Activated CD8-positive, alpha-beta memory T cell treated with anti-CD3 and anti-CD28 coated beads, Interleukin-2, amount 50 U/mL, for 24 hours (primary cell): ENCODE results near the gene NOXA1.
"Not testable (repeated sequence)": the region's sequence is repeated elsewhere in the genome, so short reads cannot be mapped to it uniquely, and the experiment has no call there.

Source experiments
- DNase-seq: peaks from one replicate; pipeline ENCODE4 v3.0.0-alpha.2; 2020; ENCODE audit errors: extremely low read depth

Gene NOXA1

GRCh38 chr9:137404961-137405567 lies 18.1 kb upstream of the NOXA1 start:
- no peak for DNase-seq

DNA sequence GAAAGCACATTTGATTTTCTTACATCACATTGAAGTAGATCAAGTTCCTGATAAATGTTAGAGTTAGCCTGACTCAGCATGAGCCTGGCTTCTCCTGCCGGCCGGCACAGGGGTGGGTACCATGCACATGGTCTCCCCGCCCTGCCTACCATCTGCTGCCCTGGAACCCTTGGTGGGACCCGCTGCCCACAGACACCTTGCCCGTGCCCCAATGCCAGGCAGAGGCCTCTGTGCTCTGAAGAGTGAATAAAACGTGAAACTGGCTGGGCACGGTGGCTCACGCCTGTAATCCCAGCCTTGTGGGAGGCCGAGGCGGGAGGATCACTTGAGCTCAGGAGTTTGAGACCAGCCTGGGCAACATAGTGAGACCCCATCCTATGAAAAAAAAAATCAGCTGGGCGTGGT lies 17.5 kb upstream of the NOXA1 start:
- no peak for DNase-seq

DNA sequence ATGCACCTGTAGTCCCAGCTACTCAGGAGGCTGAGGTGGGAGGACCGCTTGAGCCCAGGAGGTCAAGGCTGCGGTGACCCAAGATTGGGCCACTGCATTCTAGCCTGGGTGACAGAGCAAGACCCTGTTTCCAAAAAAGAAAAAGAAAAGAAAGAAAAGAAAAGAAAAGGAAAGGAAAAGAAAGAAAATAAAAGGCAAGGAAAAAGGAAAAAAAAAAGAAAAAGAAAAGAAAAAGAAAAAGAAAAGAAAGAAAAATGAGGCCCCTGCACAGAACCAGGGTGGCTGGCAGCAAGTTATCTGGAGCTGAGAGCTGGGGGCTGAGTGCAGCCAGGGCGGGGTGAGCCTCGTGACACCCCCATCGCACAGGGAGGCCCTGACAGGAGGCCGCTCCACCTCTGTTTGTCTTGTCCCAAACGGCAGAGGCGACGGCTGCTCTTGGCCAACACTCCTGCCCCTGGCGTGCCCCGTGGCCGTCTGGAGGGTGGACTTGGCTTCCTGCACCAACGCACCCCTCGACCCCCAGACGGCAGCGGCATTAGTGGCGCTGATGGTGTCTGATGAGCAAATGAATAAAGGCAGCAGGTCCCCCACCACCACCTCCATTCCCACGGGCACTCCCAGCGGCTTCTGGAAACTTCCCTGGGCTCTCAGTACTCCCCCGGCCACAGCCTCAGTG lies 17.0 kb upstream of the NOXA1 start:
- no peak for DNase-seq

GRCh38 chr9:137406876-137407589 lies 16.2 kb upstream of the NOXA1 start:
- DNase-seq: no peak

- no peak for DNase-seq
These were observed 15.4 kb upstream of the NOXA1 start for GRCh38 chr9:137407590-137408300.

GRCh38 chr9:137408651-137409405 lies 14.4 kb upstream of the NOXA1 start:
- no peak for DNase-seq

- DNase-seq: no peak
These were observed 13.7 kb upstream of the NOXA1 start for GRCh38 chr9:137409515-137409914.

- DNase-seq: not testable (repeated sequence)
These were observed 12.8 kb upstream of the NOXA1 start for GRCh38 chr9:137410236-137410890.

GRCh38 chr9:137410891-137411249 lies 12.3 kb upstream of the NOXA1 start:
- DNase-seq: no peak

DNA sequence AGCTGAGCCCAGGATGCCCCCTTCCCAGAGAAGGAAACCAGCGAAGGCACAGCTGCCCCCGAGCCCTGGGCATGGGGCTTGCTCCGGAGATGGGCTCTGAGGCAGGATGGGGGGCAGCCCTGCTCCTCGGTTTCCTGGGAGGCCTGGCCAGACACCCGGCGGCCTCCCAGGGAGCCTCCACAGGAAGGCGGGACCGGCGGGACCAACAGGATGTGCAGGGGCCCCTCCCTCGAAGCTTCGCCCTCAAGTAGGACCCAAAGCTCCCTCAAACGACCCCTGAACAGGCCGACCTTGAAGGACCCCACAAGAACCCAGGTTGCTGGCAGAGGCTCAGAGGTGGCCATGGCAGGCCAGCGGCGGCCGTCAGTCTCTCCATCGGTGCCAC lies 11.9 kb upstream of the NOXA1 start:
- no peak for DNase-seq

DNA sequence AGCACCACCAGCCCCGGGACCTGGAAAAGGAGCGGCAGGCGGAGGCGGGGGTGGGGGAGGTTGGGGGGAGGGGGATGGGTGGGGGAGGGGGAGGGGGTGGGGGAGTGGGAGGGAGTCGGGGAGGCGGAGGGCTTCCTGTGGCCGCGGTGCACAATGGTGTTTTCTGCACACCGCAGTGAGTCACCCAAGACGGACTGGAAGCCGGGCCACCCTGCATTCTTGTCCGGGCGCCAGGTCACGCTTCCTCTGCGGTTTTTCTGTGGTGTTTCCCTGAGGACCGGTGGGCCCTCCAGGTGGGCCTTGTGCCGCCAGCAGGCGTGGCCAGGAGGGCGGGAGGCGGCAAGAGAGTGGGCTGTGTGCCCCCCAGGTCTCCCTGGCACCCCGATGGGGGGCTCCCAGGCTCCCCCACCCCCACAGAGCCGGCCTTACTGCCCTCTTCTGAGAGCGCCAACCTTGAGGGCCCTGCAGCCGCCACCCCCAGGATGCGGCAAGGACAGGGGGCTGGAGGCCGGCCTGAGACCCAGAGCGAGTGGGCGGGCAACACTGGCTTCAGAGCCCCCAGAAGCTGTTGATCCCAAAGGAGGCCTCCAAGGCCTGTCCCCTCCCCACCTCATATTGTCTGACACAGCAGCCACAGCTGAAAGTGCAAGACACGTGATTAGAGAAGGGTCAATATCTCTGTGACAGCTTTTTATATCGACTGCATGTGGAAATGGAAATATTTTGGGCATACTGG lies 11.4 kb upstream of the NOXA1 start:
- DNase-seq: no peak

DNA sequence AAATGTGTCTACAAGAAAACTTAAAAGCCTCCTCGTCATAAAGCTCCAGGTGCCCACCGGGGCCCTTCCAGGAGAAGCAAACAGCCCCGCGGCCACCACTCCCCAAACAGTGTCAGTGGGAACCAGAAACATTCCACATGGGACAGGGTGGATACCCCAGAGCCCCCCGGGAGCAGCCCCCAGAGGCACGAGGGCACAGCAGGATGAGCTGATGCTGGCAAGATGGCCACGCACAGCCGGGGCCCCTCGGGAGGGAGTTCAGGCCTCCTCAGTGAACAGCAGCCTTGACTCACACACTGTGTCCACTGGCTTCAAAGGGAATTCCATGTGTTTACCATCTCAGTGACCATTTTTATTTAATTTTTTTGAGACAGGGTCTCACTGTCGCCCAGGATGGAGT lies 10.8 kb upstream of the NOXA1 start:
- DNase-seq: no peak

DNA sequence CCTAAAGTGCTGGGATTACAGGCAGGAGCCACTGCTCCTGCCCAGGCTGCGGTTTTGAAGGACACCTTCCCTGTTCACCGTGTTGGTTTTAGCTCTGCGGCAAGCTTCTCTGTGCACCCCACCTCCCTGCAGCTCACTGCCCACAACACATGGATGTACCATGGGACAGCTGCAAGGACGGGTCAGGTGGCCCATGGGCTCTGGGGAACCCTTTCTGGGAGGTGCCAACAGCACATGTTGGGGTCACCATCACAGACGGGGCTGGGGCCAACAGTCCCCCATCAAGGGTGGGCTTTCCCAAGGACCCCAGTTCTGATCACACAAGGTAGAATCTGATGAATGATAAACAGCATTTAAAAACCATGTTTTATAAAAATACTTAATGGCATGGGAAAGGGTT lies 7.7 kb upstream of the NOXA1 start:
- DNase-seq: no peak

DNA sequence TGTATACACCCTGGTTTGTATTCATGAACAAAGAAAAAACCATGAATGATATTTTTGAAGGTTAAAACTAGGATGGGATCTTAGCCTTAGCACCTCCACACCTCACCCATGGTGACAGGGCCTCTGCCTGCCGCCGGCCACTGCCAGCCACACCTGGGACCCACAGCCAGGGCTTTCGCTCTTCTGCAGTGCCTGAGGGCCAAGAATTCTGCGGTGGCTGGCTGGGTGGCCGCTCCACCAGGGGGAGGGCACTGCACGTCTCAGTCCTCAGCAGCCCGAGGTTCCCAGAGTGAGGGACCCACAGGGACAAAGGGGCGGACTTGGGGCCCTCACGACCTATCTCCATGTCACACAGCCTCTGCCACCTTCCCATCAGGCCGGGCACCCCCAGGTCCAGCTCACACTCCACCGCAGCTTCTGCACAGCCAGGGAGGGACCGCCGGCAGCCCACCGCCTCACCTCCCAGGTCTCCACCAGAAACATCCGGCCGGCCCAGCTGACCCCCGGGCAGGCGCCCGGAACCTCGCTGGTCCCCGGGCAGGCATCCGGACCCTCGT lies 7.1 kb upstream of the NOXA1 start:
- DNase-seq: no peak

DNA sequence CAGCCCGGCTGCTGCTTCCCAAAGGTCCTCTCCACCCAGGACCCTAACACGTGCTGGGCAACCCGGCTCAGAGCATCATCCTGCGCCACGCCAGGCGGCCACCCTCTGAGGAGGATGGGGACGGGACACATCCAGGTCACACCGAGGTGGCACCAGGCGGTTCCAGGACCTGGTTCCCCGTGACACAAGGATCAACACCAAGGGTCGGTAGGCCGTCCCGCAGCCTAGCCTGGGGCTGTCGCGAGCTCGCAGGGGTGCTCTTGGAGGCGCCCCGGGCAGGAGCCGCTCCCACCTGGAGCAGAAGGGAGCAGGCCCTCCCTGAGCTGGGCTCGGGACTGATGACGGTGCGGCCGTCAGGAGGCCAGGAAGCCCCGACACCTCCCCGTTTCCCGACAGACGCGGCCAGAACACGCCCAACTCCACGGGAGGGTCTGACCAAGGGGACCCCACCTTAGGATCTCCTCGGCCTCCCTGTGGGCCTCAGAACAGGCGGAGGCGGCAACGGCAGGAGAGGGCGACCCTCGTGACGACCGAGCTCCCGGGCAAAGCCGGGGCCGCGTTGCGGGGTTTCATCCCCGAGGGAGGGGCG lies 6.5 kb upstream of the NOXA1 start:
- DNase-seq: no peak

DNA sequence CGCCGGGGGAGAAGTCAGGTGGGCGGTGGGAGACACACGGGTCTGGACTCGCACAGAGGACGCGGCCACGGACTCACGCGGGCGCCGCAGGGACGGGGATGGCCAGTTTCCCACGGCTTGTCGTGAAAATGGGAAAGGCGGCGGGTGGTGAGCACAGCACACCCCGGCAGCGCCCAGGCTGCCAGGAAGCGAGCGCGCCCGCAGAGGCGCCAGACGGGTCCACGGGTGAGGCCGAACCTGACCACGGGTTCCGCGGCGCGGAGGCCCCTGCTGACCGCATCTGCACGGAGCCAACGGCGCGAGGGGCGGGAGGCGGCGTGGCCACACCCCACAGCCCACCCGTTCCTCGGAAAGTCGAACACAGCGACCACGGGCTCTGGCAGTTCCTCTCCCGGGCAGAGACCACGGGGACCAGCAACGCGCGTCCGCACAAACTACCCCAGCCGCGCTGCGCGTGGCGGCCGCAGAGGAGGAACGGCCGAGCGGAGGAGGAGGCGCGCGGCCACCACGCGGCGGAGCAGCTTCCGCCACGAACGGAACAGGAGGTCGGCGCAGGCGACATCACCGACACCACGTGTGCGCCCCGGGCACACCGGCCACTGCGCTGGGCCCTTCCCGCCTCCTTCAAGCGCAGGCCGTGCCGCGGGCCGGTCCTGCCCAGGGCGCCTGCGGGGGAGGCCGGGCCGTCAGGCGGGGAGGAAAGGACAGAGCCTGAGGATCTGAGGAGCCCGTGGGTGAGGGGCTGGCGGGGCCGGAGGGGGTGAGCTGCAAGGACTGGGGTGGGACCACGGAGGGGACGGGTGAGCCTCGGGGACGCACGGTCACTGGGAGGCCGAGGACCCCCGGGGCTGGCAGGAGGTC lies 5.8 kb upstream of the NOXA1 start:
- no peak for DNase-seq

- no peak for DNase-seq
These were observed 1.2 kb upstream of the NOXA1 start for GRCh38 chr9:137421838-137422603.
